GM18502 (cell line): ENCODE results near the gene DNAH1.

Experiments used
- ATAC-seq: cut with Tn5 transposase; IDR thresholded peaks from one replicate; pipeline ENCODE4 v1.9.1; 2021; ENCODE audit warnings: mild to moderate bottlenecking; ENCODE audit not compliant: unreplicated experiment, poor library complexity

The DNAH1 gene

GRCh38 chr3:52430416-52430810 is 114.3 kb downstream of the DNAH1 start:
- no peak for ATAC-seq

GRCh38 chr3:52431459-52432223 is 115.5 kb downstream of the DNAH1 start:
- no peak for ATAC-seq

- no peak for ATAC-seq
Observed at GRCh38 chr3:52432225-52432624, 116.1 kb downstream of the DNAH1 start.

- ATAC-seq: no peak
Observed at GRCh38 chr3:52432691-52433141, 116.6 kb downstream of the DNAH1 start.

GRCh38 chr3:52433328-52433995 is 117.3 kb downstream of the DNAH1 start:
- ATAC-seq: no peak

GRCh38 chr3:52433996-52434479 is 117.9 kb downstream of the DNAH1 start:
- ATAC-seq: no peak

GRCh38 chr3:52434491-52435115 is 118.5 kb downstream of the DNAH1 start:
- ATAC-seq: no peak

- ATAC-seq: no peak
Observed at GRCh38 chr3:52435246-52436101, 119.4 kb downstream of the DNAH1 start.

- ATAC-seq: no peak
Observed at GRCh38 chr3:52436500-52437149, 120.5 kb downstream of the DNAH1 start.

- ATAC-seq: no peak
Observed at GRCh38 chr3:52437326-52438103, 121.4 kb downstream of the DNAH1 start.

GRCh38 chr3:52438104-52438376 is 121.9 kb downstream of the DNAH1 start:
- no peak for ATAC-seq

GRCh38 chr3:52438579-52439425 is 122.7 kb downstream of the DNAH1 start:
- no peak for ATAC-seq

- ATAC-seq: no peak
Observed at GRCh38 chr3:52439426-52440248, 123.5 kb downstream of the DNAH1 start.

GRCh38 chr3:52440249-52440551 is 124.1 kb downstream of the DNAH1 start:
- no peak for ATAC-seq

- no peak for ATAC-seq
Observed at GRCh38 chr3:52440671-52441070, 124.6 kb downstream of the DNAH1 start.

GRCh38 chr3:52441091-52441771 is 125.1 kb downstream of the DNAH1 start:
- ATAC-seq: no peak

GRCh38 chr3:52441772-52442332 is 125.7 kb downstream of the DNAH1 start:
- no peak for ATAC-seq
